ENCODE data around the gene CSTF3. TPM values are rescaled to one million over a fixed set of nuclear protein-coding genes. Genes with fewer than 3 reads are reported as not detected.
A peak's percentile ranks its signal among the peaks of the same experiment; 100 is the strongest.
"Not testable (repeated sequence)": the region's sequence is repeated elsewhere in the genome, so short reads cannot be mapped to it uniquely, and the experiment has no call there.

The CSTF3 gene
- total RNA-seq, 2 donors from 2014 or later, result 8.9 to 20.5 TPM

DNA sequence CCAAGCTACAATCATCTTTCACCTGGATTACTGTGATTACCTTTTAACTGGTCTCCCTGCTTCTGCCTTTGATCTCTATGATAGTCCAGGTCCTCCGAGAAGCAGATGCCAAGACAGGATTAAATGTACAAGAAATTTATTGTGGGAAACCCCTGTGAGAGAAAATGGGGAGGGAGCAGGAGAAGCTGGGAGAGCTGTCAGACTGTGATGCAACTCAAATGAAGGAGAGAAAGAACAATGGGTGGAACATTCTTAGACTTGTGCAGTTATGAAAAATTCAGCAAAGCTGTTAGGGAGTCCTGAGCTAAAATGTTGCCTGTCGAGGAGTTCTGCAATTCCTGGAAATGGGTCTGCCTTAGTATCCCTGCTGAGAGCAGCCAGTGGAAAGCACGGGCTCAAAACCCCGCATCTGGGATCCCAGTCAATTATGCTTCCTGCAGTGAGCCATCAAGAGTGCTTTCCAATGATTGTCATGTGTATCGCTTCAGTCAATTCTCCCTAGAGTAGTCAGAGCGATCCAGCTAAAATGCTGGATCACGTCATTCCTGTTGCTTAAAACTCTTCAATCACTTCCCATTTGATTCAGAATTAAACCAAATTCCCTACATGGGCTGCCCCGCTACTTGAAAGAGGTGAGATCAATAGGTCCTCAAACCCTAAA, 16.5 kb upstream of the CSTF3 start:
- no peak for DNase-seq
- ATAC-seq, result no peak
- H3K27ac ChIP-seq, result no peak overlapping the region
- H3K9me3 ChIP-seq, result no peaks in the 10 kb centered on the region
- peaks cover 6% of the 10 kb centered on the region for H3K4me1 ChIP-seq
- 90 to 91% methylated on average over 7 to 8 of the region's 8 CpGs for WGBS, 2 donors
- H3K36me3 ChIP-seq (replicated peaks in 1 of 2; ENCODE audit: insufficient read depth in 1 of 2, low read depth in 2 of 2), result no peaks in the 10 kb centered on the region
- no peak overlapping the region for H3K4me3 ChIP-seq
- intact Hi-C loops (cut with DNase I), result no loop called here
- no peaks in the 10 kb centered on the region for H3K27me3 ChIP-seq
- no peak for TF ChIP-seq POLR2A (IDR thresholded peaks at IDR 0.05)

DNA sequence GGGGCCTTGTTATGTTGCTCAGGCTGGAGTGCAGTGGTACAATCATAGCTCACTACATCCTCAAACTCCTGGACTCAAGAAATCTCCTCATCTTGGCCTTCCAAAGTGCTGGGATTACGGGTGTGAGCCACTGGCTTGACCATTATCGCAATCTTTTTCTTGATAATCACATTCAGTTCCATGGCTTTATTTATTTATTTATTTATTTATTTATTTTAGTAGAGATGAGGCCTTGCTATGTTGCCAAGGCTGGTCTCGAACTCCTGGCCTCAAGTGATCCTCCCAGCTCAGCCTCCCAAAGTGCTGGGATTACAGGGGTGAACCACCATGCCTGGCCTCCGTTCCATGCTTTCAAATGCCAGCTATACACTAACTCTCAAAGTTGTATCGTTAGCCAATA, 15.5 kb upstream of the CSTF3 start:
- WGBS, 2 donors, result 95 to 97% methylated on average over 5 of the region's 5 CpGs
- H3K36me3 ChIP-seq (replicated peaks in 1 of 2; ENCODE audit: insufficient read depth in 1 of 2, low read depth in 2 of 2); ATAC-seq; H3K4me1 ChIP-seq; intact Hi-C loops (cut with DNase I); H3K27me3 ChIP-seq; H3K27ac ChIP-seq; DNase-seq; H3K4me3 ChIP-seq; H3K9me3 ChIP-seq: not testable (repeated sequence)

DNA sequence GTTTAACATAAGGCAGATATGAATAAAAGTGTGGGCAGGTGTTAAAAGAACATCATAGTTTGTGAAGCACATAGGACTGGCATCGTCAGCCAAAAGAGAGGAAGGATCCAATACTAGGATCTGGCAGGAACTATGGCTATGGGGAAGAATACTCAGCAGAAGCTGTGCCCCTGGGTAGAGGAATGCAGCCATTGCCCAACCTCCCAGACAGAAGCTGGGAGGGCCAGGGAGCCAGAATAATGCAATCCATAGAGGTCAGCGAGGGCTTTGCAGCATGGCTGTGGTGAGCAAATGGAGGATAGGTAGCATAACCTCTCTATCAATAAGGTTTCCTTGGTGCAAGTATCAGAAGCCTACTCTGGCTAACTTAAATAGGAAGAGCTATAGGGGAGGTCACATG, 11.7 kb upstream of the CSTF3 start:
- DNase-seq (peak in 1 of 4 donors; percentile 20), ATAC-seq (peak; percentile 21)
- intact Hi-C loops (cut with DNase I), result no loop called here
- H3K9me3 ChIP-seq, result no peaks in the 10 kb centered on the region
- no peaks in the 10 kb centered on the region for H3K36me3 ChIP-seq (replicated peaks in 1 of 2; ENCODE audit: insufficient read depth in 1 of 2, low read depth in 2 of 2)
- H3K4me3 ChIP-seq, result no peak overlapping the region
- no peaks in the 10 kb centered on the region for H3K27me3 ChIP-seq
- no peak overlapping the region for H3K27ac ChIP-seq
- no peaks in the 10 kb centered on the region for H3K4me1 ChIP-seq
- 78% methylated on average over 2 of the region's 2 CpGs for WGBS, 2 donors
- TF ChIP-seq, protein P1, sequence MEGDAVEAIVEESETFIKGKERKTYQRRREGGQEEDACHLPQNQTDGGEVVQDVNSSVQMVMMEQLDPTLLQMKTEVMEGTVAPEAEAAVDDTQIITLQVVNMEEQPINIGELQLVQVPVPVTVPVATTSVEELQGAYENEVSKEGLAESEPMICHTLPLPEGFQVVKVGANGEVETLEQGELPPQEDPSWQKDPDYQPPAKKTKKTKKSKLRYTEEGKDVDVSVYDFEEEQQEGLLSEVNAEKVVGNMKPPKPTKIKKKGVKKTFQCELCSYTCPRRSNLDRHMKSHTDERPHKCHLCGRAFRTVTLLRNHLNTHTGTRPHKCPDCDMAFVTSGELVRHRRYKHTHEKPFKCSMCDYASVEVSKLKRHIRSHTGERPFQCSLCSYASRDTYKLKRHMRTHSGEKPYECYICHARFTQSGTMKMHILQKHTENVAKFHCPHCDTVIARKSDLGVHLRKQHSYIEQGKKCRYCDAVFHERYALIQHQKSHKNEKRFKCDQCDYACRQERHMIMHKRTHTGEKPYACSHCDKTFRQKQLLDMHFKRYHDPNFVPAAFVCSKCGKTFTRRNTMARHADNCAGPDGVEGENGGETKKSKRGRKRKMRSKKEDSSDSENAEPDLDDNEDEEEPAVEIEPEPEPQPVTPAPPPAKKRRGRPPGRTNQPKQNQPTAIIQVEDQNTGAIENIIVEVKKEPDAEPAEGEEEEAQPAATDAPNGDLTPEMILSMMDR (IDR thresholded peaks at IDR 0.05), result no peak
- TF ChIP-seq POLR2A (IDR thresholded peaks at IDR 0.05), result no peak

DNA sequence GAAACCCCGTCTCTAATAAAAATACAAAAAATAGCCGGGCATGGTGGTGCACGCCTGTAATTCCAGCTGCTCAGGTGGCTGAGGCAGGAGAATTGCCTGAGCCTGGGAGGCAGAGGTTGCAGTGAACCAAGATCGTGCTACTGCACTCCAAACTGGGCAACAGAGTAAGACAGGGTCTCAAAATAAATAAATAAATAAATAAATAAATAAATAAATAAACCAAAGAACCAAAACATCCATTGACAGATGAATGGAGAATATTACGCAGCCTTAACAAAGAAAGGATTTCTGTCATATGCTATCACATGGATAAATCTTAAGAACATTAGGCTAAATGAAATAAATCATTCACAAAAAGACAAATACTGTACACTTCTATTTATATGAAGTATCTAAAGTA, 11.1 kb upstream of the CSTF3 start:
- no peak for TF ChIP-seq POLR2A (IDR thresholded peaks at IDR 0.05)
- TF ChIP-seq, protein P1 (IDR thresholded peaks at IDR 0.05), result no peak
- DNase-seq (no peak), ATAC-seq (no peak)
- Histone ChIP-seq H3K36me3 (replicated peaks in 1 of 2; ENCODE audit: insufficient read depth in 1 of 2, low read depth in 2 of 2) (no peaks in the 10 kb centered on the region), H3K27me3 (no peaks in the 10 kb centered on the region), H3K27ac (no peak overlapping the region), H3K4me3 (no peak overlapping the region), H3K9me3 (no peaks in the 10 kb centered on the region), H3K4me1 (no peaks in the 10 kb centered on the region)
- intact Hi-C loops (cut with DNase I), result no loop called here
- WGBS, 2 donors, result 89 to 93% methylated on average over 5 of the region's 5 CpGs

DNA sequence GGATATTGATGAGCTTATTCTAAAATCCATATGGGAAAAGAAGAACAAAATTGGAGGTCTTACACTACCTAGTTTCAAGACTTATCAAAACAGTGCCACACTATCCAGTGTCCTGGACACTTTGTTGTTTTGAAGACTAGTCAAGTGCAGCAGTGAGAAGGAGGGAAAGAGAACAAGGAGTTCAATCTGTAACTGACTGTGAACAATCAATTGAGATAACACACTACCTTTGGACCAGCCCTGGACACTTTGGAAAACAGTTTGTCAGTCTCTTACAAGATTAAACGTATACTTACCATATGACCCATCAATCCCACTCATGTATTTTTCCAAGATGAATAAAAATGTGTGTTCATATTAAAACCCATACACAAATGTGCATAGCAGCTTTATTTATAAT, 10.0 kb upstream of the CSTF3 start:
- Histone ChIP-seq H3K27ac (no peak overlapping the region), H3K9me3 (no peaks in the 10 kb centered on the region), H3K27me3 (no peaks in the 10 kb centered on the region), H3K36me3 (replicated peaks in 1 of 2; ENCODE audit: insufficient read depth in 1 of 2, low read depth in 2 of 2) (no peaks in the 10 kb centered on the region), H3K4me3 (no peak overlapping the region), H3K4me1 (no peaks in the 10 kb centered on the region)
- DNase-seq, result no peak
- 40 to 48% methylated on average over 1 of the region's 1 CpG for WGBS, 2 donors
- no peak for ATAC-seq
- TF ChIP-seq POLR2A (IDR thresholded peaks at IDR 0.05), result no peak
- TF ChIP-seq, protein P1 (IDR thresholded peaks at IDR 0.05), result no peak
- intact Hi-C loops (cut with DNase I), result no loop called here

DNA sequence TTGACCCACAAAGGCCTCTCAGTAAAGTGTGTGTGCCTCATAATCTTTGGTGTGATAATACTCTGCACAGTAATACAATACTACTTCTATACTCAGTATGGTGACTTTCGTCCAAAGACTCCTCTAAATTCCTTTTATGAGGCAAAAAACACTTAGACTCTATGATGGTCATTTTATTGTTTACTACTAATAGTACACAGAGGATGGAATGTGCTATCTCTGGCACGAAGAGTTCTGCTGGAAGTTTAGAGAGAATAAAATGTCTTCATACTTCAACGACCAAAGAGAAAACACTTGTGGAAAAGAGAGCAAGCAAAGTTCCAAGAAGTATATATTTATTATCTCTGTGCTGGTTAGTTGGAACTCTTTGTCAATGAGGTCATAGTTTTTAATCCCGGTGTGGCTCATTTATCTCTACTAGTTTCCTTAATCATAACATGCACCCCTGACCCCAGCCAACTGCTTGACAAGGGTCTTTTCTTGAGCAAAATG, 7.5 kb upstream of the CSTF3 start:
- no peaks in the 10 kb centered on the region for H3K36me3 ChIP-seq (replicated peaks in 1 of 2; ENCODE audit: insufficient read depth in 1 of 2, low read depth in 2 of 2)
- no peaks in the 10 kb centered on the region for H3K4me1 ChIP-seq
- ATAC-seq (no peak), DNase-seq (no peak)
- TF ChIP-seq, protein P1 (IDR thresholded peaks at IDR 0.05), result no peak
- TF ChIP-seq POLR2A (IDR thresholded peaks at IDR 0.05), result no peak
- no peak overlapping the region for H3K27ac ChIP-seq
- no peaks in the 10 kb centered on the region for H3K9me3 ChIP-seq
- no peaks in the 10 kb centered on the region for H3K27me3 ChIP-seq
- WGBS, 2 donors, result 15 to 35% methylated on average over 4 of the region's 4 CpGs
- intact Hi-C loops (cut with DNase I), result loop anchor here (5.0 kb wide), 1 partner anchor 164 kb away; no protein-coding TSS in a partner anchor
- H3K4me3 ChIP-seq, result no peak overlapping the region

All from body of pancreas (tissue), 4 donors.